Colonic mucosa (tissue), 4 donors: Measurements from ENCODE around the gene RNU6-9. TPM values are rescaled to one million over a fixed set of nuclear protein-coding genes. Genes with fewer than 3 reads are reported as not detected.

Source experiments
- DNase-seq: peaks from one replicate; pipeline ENCODE4 v3.0.0-alpha.2; 2020
- H3K27ac ChIP-seq: fragments of 200-600 bp; one replicate; pipeline ENCODE4 v1.8.0; 2021
- H3K27me3 ChIP-seq: fragments of 200-600 bp; one replicate; pipeline ENCODE4 v1.8.0; 2021
- H3K36me3 ChIP-seq: fragments of 200-600 bp; one replicate; pipeline ENCODE4 v1.8.0; 2021
- H3K4me1 ChIP-seq: fragments of 200-600 bp; one replicate; pipeline ENCODE4 v1.8.0; 2021; ENCODE audit warnings: mild to moderate bottlenecking
- H3K4me3 ChIP-seq: fragments of 200-600 bp; one replicate; pipeline ENCODE4 v1.8.0; 2021
- H3K9ac ChIP-seq, 2 donors: one replicate each; pipeline ENCODE4 v1.7.0; 2013; ENCODE audit warnings: control low read depth in 2 of 2, low read depth in 2 of 2, low read length in 2 of 2
- H3K9me3 ChIP-seq: fragments of 200-600 bp; one replicate; pipeline ENCODE4 v1.8.0; 2021
- intact Hi-C: fragments of 100-400 bp; cut with DNase I; formaldehyde crosslinking; loops from one replicate; pipeline ENCODE4 v1.14.1; 2022
- total RNA-seq, 2 donors: library from RNA; stranded (reverse); fragmentation: NEBNext Ultra II Directional in 1 of 2; extraction: Animal tissue kit (Norgen Biotek cat#: 25700) in 1 of 2; gene quantifications; one replicate each; pipeline ENCODE4 v1.2.1, GENCODE V29; 2021
- TF ChIP-seq, protein P1 (sequence below): fragments of 200-600 bp; IDR thresholded peaks from one replicate; pipeline ENCODE4 v1.8.0; 2022; ENCODE audit warnings: antibody characterized with exemption, mild to moderate bottlenecking
- donor health status: healthy.
- donor health status: DM: no; HTN: no; CAD: no.
- donor health status: DM: no; HTN: no; CAD: no.

RNU6-9 gene
- total RNA-seq, 2 donors from 2014 or later = not detected

DNA sequence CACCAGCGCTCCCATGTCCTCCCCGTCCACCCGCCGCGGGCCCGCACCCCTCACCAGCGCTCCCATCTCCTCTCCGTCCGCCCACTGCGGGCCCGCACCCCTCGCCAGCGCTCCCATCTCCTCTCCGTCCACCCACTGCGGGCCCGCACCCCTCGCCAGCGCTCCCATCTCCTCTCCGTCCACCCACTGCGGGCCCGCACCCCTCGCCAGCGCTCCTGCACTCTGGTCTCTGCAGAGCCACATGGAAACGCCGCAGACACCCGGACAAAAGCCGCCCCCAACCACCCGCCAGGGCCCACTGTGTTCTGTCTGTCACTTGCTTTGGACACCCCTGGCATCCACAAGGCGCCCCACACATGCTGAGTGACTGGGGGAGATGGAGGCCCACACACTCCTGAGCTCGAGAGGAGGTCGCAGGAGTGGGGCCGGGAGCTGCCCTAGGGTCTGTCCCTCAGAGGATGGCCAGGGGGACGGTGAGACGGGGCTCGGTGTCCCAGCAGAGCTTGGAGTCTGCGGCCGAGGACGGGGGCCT is 26.4 kb upstream of the RNU6-9 start:
- Histone ChIP-seq H3K9ac (no peak overlapping the region), H3K36me3 (no peaks in the 10 kb centered on the region), H3K27me3 (no peaks in the 10 kb centered on the region), H3K4me1 (peaks cover under 1% of the 10 kb centered on the region), H3K9me3 (no peaks in the 10 kb centered on the region), H3K27ac (no peak overlapping the region), H3K4me3 (no peak overlapping the region)
- no peak for DNase-seq
- intact Hi-C loops = loop anchor here (5.0 to 10.0 kb wide), 2 partner anchors 50 to 118 kb away; partner anchors contain the start of genes KISS1R and WDR18
- TF ChIP-seq, protein P1, sequence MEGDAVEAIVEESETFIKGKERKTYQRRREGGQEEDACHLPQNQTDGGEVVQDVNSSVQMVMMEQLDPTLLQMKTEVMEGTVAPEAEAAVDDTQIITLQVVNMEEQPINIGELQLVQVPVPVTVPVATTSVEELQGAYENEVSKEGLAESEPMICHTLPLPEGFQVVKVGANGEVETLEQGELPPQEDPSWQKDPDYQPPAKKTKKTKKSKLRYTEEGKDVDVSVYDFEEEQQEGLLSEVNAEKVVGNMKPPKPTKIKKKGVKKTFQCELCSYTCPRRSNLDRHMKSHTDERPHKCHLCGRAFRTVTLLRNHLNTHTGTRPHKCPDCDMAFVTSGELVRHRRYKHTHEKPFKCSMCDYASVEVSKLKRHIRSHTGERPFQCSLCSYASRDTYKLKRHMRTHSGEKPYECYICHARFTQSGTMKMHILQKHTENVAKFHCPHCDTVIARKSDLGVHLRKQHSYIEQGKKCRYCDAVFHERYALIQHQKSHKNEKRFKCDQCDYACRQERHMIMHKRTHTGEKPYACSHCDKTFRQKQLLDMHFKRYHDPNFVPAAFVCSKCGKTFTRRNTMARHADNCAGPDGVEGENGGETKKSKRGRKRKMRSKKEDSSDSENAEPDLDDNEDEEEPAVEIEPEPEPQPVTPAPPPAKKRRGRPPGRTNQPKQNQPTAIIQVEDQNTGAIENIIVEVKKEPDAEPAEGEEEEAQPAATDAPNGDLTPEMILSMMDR = no peak

DNA sequence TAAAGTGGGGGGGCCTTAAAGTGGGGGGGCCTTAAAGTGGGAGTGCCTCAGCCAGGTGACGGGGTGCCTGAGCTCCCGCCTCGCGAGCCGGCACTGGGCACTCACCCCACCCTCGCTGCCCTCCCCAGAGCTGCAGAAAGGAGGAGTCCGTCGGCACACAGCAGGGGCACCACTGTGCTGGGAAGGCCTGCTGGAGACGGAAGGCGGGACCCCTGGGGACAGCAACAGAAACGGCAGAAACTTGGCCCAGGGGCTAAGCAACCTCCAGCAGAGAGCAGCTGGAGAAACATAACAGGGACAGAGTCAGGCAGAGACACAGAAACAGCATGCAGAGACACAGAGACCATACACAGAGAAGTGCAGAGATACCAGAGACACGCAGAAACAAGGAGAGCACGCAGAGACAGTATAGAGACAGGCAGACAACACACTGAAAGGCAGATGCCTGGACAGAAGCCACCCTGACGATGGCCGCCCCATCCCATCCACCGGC is 25.9 kb upstream of the RNU6-9 start:
- H3K27me3 ChIP-seq = no peaks in the 10 kb centered on the region
- no peaks in the 10 kb centered on the region for H3K36me3 ChIP-seq
- TF ChIP-seq, protein P1 = no peak
- no peaks in the 10 kb centered on the region for H3K9me3 ChIP-seq
- H3K9ac ChIP-seq = no peak overlapping the region
- no peak overlapping the region for H3K4me3 ChIP-seq
- H3K4me1 ChIP-seq = peaks cover 5% of the 10 kb centered on the region
- intact Hi-C loops = loop anchor here (5.0 to 10.0 kb wide), 2 partner anchors 50 to 117 kb away; partner anchors contain the start of genes KISS1R and WDR18
- H3K27ac ChIP-seq = no peak overlapping the region
- DNase-seq = no peak

GRCh38 chr19:867855-868457 is 25.3 kb upstream of the RNU6-9 start:
- no peaks in the 10 kb centered on the region for H3K27me3 ChIP-seq
- no peaks in the 10 kb centered on the region for H3K36me3 ChIP-seq
- DNase-seq = no peak
- TF ChIP-seq, protein P1 = no peak
- intact Hi-C loops = loop anchor here (5.0 to 10.0 kb wide), 2 partner anchors 49 to 117 kb away; partner anchors contain the start of genes KISS1R and WDR18
- H3K4me3 ChIP-seq = no peak overlapping the region
- no peak overlapping the region for H3K9ac ChIP-seq
- H3K27ac ChIP-seq = no peak overlapping the region
- H3K4me1 ChIP-seq = peaks cover 5% of the 10 kb centered on the region
- no peaks in the 10 kb centered on the region for H3K9me3 ChIP-seq

DNA sequence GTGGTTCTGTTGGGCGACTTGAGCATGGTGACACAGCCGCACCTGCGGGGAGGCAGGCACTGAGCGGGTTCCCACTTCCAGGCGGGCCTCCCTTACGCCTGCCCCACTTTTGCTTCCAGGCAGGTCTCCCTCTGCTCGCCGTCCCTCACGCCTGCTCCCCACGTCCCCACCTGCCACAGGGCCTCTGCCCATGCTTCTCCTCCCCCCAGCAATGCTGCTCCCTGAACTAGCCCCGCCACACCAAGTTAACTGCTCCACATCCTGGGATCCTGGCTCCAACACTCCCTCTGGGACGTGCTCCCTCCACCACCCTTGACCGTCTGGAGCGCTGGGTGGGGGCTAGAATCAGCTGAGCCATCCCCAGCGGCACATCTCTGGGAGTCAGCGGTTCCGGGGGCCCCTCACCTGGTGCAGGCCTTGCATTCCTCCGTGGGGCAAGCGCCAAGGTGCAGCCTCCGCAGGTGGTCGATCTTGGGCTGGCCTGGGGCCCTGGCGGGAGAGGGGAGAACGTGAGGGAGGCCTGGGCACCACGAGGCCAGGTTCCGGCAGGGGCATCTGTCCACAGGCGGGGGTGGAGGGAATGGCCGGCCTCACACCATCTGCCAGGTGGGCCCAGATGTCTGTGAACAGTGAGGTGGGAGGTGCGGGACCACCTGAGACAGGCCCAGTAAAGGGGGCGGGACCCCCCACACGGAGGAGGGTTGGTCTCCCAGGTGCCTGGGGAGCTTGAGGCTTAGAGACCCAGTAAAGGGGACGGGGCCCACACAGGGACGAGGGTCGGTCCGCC is 24.6 kb upstream of the RNU6-9 start:
- Histone ChIP-seq H3K4me3 (no peak overlapping the region), H3K36me3 (no peaks in the 10 kb centered on the region), H3K9ac (peak overlapping the region in 1 of 2 donors; percentile 50), H3K27me3 (no peaks in the 10 kb centered on the region), H3K9me3 (no peaks in the 10 kb centered on the region), H3K4me1 (peaks cover 5% of the 10 kb centered on the region), H3K27ac (peak overlapping the region; percentile 33)
- intact Hi-C loops = loop anchor here (5.0 to 10.0 kb wide), 2 partner anchors 49 to 116 kb away; partner anchors contain the start of genes KISS1R and WDR18
- no peak for DNase-seq
- TF ChIP-seq, protein P1 = no peak
